WI38 (cell line): Measurements from ENCODE around the gene DDHD1.
"Not testable (repeated sequence)": the region's sequence is repeated elsewhere in the genome, so short reads cannot be mapped to it uniquely, and the experiment has no call there.

Experiments
- H3K4me3 ChIP-seq: 2 replicates; pipeline ENCODE4 v1.5.1; 2011; ENCODE audit warnings: low read depth, mild to moderate bottlenecking, control low read depth, low read length
- CTCF ChIP-seq: IDR thresholded peaks from 2 replicates; pipeline ENCODE4 v1.5.1; 2012; ENCODE audit warnings: low read depth, mild to moderate bottlenecking, control low read depth, low read length

Gene DDHD1

GRCh38 chr14:53137568-53138203 lies 15.4 kb downstream of the DDHD1 start:
- no peak for TF ChIP-seq CTCF
- H3K4me3 ChIP-seq: no peak overlapping the region

- not testable (repeated sequence) for H3K4me3 ChIP-seq
These were observed 22.6 kb downstream of the DDHD1 start for GRCh38 chr14:53130491-53130890.

- no peak overlapping the region for H3K4me3 ChIP-seq
- TF ChIP-seq CTCF: no peak
These were observed 24.7 kb downstream of the DDHD1 start for GRCh38 chr14:53128303-53129028.

- TF ChIP-seq CTCF: no peak
- no peak overlapping the region for H3K4me3 ChIP-seq
These were observed 25.3 kb downstream of the DDHD1 start for GRCh38 chr14:53127832-53128231.

GRCh38 chr14:53127151-53127550 lies 26.0 kb downstream of the DDHD1 start:
- peak overlapping the region; percentile 4 for H3K4me3 ChIP-seq
- no peak for TF ChIP-seq CTCF

- peak overlapping the region; percentile 4 for H3K4me3 ChIP-seq
These were observed 26.4 kb downstream of the DDHD1 start for GRCh38 chr14:53126731-53127130.

GRCh38 chr14:53124786-53125185 lies 28.3 kb downstream of the DDHD1 start:
- H3K4me3 ChIP-seq: no peak overlapping the region
- no peak for TF ChIP-seq CTCF

More at GRCh38 chr14:53126731-53127130, 26.4 kb downstream of the DDHD1 start:
- TF ChIP-seq CTCF: no peak

- not testable (repeated sequence) for H3K4me3 ChIP-seq
These were observed 31.7 kb downstream of the DDHD1 start for GRCh38 chr14:53121419-53121818.

GRCh38 chr14:53117479-53117878 lies 35.6 kb downstream of the DDHD1 start:
- H3K4me3 ChIP-seq: not testable (repeated sequence)
